Skeletal muscle satellite cell (primary cell): Measurements from ENCODE around the gene CLTB.
A peak's percentile ranks its signal among the peaks of the same experiment; 100 is the strongest.
"Not testable (repeated sequence)": the region's sequence is repeated elsewhere in the genome, so short reads cannot be mapped to it uniquely, and the experiment has no call there.

ENCODE experiments used
- H3K27me3 ChIP-seq: 2 replicates; pipeline ENCODE4 v1.7.0; 2013; ENCODE audit warnings: low read length; ENCODE audit not compliant: control insufficient read depth, insufficient read depth
- H3K36me3 ChIP-seq: 2 replicates; pipeline ENCODE4 v1.7.0; 2013; ENCODE audit warnings: mild to moderate bottlenecking, control low read depth, low read length; ENCODE audit not compliant: insufficient read depth
- H3K4me1 ChIP-seq: 2 replicates; pipeline ENCODE4 v1.7.0; 2013; ENCODE audit warnings: low read length; ENCODE audit not compliant: control insufficient read depth, insufficient read depth
- H3K4me2 ChIP-seq: 2 replicates; pipeline ENCODE4 v1.7.0; 2013; ENCODE audit warnings: mild to moderate bottlenecking, low read length
- H3K4me3 ChIP-seq: 2 replicates; pipeline ENCODE4 v1.7.0; 2013; ENCODE audit warnings: low read length
- H3K9ac ChIP-seq: 2 replicates; pipeline ENCODE4 v1.7.0; 2013; ENCODE audit warnings: mild to moderate bottlenecking, low read depth, low read length, moderate library complexity
- H3K9me3 ChIP-seq: replicated peaks from 2 replicates; pipeline ENCODE4 v1.7.0; 2013; ENCODE audit warnings: mild to moderate bottlenecking, control low read depth, low read length

CLTB gene

DNA sequence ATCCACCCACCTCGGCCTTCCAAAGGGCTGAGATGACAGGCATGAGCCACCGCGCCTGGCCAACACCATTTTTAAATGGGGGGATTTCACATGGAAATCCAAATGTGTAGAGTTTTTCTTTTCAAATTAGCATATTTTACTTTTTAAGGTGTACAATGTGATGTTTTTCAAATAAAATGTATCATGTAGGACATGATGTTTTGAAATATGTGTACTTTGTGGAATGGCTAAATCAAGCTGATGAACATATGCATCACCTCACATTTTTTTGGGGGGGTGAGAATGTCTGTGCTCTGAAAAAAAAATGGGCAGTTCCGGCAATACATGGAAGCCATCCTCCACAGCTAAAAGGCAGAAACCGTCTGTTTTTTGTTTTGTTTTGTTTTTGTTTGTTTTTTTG lies 28.4 kb upstream of the CLTB start:
- H3K4me1 ChIP-seq: peaks cover 9% of the 10 kb centered on the region
- no peak overlapping the region for H3K4me3 ChIP-seq
- H3K4me2 ChIP-seq: no peak overlapping the region
- peaks cover 2% of the 10 kb centered on the region for H3K27me3 ChIP-seq
- no peaks in the 10 kb centered on the region for H3K9me3 ChIP-seq
- no peak overlapping the region for H3K9ac ChIP-seq
- H3K36me3 ChIP-seq: peaks cover 3% of the 10 kb centered on the region

DNA sequence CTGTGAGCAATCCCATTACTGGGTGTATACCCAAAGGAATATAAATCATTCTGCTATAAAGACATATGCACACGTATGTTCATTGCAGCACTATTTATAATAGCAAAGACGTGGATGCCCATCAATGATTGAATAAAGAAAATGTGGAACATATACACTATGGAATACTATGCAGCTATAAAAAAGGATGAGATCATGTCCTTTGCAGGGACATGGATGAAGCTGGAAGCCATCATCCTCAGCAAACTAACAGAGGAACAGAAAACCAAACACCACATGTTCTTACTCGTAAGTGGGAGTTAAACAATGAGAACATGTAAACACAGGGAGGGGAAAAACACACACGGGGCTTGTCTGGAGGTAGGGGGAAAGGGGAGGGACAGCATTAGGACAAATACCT lies 26.6 kb upstream of the CLTB start:
- not testable (repeated sequence) for H3K9me3 ChIP-seq, H3K36me3 ChIP-seq, H3K27me3 ChIP-seq, H3K9ac ChIP-seq, H3K4me3 ChIP-seq, H3K4me2 ChIP-seq
- H3K4me1 ChIP-seq: peaks cover 14% of the 10 kb centered on the region

DNA sequence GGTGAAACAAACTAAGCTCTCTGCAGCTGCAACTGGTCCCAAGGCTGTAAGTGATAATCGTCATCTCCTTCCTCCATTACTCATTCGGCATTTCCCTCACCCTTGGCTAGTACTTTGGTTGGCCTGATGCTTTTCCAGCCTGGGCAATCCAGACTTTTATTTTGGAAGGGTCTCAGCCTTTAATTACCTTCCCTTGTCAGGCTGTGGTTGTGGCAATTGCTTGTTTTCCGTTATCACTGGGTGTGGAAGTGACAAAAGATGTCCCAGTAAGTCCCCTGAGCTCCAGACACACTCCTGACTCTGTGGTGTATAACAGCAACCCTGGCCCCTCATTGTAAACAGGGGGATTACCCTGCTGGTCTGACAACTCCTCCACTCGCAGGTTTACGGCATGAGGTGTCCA lies 25.6 kb upstream of the CLTB start:
- H3K4me1 ChIP-seq: peaks cover 16% of the 10 kb centered on the region
- no peak overlapping the region for H3K9ac ChIP-seq
- H3K36me3 ChIP-seq: no peaks in the 10 kb centered on the region
- H3K27me3 ChIP-seq: peaks cover 2% of the 10 kb centered on the region
- H3K4me3 ChIP-seq: no peak overlapping the region
- H3K9me3 ChIP-seq: no peaks in the 10 kb centered on the region
- no peak overlapping the region for H3K4me2 ChIP-seq

DNA sequence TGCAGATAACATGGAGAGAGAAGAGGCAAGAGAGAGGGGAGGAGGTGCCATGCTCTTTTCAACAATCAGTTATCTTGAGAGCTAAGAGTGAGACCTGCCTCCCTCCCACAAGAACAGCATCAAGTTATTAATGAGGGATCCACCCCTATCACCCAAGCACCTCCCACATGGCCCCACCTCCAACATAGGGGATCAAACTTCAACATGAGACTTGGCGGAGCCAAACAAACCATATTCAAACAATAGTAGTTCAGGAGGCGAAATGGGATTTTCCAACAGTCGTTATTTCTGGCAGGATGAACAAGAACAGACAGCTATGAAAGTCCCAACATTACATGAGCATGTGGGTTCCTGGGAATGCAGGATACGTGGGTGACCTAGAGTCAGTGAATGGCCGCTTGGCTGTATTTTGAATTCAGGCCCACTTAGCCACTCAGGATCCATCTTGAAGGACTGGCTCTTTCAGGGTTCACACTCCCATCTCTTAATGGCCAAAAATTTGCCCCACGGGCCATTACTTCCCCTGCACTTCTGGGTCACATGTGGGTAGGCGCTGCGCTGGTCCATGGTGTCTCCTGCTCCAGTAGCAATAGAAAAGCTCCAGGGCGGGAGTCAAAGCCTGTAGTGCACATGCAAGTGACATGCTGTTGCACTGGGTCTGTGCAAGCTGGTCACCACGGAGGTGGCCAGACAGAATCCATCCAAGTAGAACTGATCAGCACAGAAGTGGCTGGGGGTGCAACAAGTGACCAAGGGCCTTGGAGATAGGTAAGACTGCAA lies 24.8 kb upstream of the CLTB start:
- H3K4me2 ChIP-seq: no peak overlapping the region
- peaks cover 2% of the 10 kb centered on the region for H3K27me3 ChIP-seq
- no peak overlapping the region for H3K9ac ChIP-seq
- no peaks in the 10 kb centered on the region for H3K9me3 ChIP-seq
- no peaks in the 10 kb centered on the region for H3K36me3 ChIP-seq
- H3K4me1 ChIP-seq: peaks cover 19% of the 10 kb centered on the region
- H3K4me3 ChIP-seq: no peak overlapping the region

DNA sequence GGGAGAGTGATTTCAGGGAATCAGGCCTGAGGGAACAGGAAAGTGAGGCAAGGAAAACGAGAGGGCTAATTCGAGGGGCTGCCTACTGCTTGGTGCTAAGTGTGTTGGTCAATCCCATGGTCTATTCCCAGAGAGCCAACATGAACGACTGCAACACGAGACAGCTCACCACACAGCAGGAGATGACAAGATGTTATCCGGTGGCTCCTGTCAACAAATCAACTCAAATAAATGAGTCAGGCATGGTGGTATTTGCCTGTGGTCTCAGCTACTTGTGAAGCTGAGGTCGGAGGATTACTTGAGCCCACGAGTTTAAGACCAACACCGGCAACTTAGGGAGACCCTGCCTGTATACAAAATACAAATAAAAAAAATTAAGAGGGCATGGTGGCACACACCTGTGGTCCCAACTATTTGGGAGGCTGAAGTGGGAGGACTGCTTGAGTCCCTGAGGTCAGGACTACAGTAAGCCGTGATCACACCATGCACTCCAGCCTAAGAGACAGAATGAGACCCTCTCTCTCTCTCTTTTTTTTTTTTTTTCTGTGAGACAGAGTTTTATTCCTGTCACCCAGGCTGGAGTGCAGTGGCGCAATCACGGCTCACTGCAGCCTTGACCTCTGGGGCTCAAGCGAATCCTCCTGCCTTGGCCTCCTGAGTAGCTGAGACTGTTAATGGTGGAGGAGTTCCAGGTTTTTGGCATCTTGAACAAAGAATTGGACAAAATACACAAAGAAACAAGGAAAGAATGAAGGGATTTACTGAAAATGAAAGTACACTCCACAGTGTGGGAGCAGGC lies 22.8 kb upstream of the CLTB start:
- Histone ChIP-seq H3K9ac (no peak overlapping the region), H3K27me3 (peaks cover 2% of the 10 kb centered on the region), H3K4me3 (no peak overlapping the region), H3K9me3 (no peaks in the 10 kb centered on the region), H3K36me3 (no peaks in the 10 kb centered on the region), H3K4me2 (no peak overlapping the region), H3K4me1 (peaks cover 19% of the 10 kb centered on the region)

DNA sequence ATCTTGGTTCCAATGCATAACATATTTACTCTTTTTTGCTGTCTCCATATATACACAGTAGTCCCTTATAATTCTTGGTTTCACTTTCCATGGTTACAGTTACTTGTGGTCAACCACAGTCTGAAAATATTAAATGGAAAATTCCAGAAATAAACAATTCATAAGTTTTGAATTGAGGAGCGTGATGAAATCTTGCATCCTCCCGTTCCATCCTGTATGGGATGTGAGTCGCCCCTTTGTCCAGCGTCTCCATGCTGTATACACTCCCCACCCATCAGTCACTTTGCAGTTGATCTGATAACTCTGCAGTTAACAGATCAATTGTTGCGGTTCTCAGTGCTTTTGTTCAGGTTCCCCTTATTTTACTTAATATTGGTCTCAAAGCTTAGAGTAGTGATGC lies 20.3 kb upstream of the CLTB start:
- H3K4me3 ChIP-seq: no peak overlapping the region
- peaks cover 19% of the 10 kb centered on the region for H3K4me1 ChIP-seq
- no peaks in the 10 kb centered on the region for H3K36me3 ChIP-seq
- H3K9me3 ChIP-seq: no peaks in the 10 kb centered on the region
- H3K9ac ChIP-seq: no peak overlapping the region
- peaks cover 6% of the 10 kb centered on the region for H3K27me3 ChIP-seq
- peak overlapping the region; percentile 53 for H3K4me2 ChIP-seq

DNA sequence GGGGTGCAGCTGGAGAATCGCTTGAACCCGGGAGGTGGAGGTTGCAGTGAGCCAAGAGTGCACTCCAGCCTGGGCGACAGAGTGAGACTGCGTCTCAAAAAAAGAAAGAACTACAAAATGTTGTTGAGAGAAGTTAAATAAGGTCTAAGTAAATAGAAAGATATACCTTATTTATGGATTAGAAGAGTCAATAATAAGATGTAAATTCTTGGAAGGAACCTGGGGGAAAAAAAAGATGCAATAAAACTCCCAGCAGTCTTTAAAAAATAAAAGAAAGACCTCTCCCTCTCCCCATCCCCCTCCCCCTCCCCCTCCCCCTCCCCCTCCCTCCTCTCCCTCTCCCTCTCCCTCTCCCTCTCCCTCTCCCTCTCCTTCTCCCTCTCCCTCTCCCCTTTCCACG lies 16.4 kb upstream of the CLTB start:
- peaks cover 6% of the 10 kb centered on the region for H3K27me3 ChIP-seq
- no peak overlapping the region for H3K4me3 ChIP-seq
- no peaks in the 10 kb centered on the region for H3K36me3 ChIP-seq
- H3K9ac ChIP-seq: no peak overlapping the region
- H3K4me1 ChIP-seq: peaks cover 11% of the 10 kb centered on the region
- no peaks in the 10 kb centered on the region for H3K9me3 ChIP-seq
- H3K4me2 ChIP-seq: no peak overlapping the region

DNA sequence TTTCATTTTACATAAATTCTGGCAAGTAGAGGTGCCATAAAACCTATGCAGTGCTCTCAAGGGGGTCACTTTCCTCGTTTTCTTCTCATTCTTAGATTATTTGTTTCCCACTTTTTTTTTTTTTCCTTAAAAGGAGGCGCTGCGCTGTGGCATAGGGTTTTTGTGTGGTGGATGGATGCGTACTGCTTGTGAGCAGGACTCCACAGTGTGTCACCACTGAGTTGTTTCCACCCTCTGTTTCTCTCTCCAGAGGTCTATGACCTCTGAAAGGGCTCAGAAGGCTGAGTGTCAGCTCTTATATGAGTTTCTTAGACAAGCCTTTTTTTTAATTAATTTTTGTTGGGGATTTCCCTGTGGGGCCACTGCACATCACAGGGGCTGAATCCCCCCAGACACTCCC lies 13.6 kb upstream of the CLTB start:
- Histone ChIP-seq H3K36me3 (no peaks in the 10 kb centered on the region), H3K4me1 (no peaks in the 10 kb centered on the region), H3K9me3 (no peaks in the 10 kb centered on the region), H3K27me3 (peaks cover 6% of the 10 kb centered on the region), H3K4me3 (no peak overlapping the region), H3K4me2 (no peak overlapping the region), H3K9ac (no peak overlapping the region)

DNA sequence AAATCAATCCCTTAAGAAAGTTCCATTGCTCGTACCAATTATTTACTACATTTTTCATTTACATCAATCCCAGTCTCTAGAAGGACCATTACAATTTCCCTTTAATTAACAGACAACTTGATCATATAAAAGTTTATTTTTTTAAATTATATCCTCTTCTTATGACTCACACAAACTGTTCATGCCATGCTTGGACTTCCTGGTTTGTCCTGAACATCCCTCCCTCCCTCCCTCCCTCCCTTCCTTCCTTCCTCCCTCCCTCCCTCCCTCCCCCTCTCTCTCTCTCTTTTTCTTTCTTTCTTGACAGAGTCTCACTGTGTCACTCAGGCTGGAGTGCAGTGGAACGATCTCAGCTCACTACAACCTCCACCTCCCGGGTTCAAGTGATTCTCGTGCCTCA lies 11.6 kb upstream of the CLTB start:
- Histone ChIP-seq H3K4me2 (no peak overlapping the region), H3K9me3 (no peaks in the 10 kb centered on the region), H3K36me3 (no peaks in the 10 kb centered on the region), H3K4me1 (no peaks in the 10 kb centered on the region), H3K27me3 (peaks cover 6% of the 10 kb centered on the region), H3K4me3 (no peak overlapping the region), H3K9ac (no peak overlapping the region)

DNA sequence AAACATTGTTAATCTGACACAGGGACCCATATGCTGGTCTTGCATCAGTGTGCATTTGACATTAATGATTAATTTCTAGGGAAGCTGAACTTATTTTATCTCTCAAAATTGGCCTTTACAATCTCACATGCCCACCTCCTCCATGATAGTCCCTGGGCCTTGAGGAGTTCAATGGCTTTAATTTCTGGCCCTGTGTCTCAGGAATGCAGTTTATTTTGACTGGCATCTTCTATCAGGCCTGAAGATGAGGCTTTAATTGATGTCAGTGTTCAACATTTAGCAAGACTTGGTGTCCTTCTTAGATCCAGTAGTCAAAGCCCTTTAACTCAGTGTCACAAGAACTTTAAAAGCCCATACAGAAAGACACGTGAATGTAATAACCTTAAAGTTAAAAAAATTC lies 10.5 kb upstream of the CLTB start:
- no peaks in the 10 kb centered on the region for H3K36me3 ChIP-seq
- no peaks in the 10 kb centered on the region for H3K4me1 ChIP-seq
- H3K4me2 ChIP-seq: no peak overlapping the region
- H3K9me3 ChIP-seq: no peaks in the 10 kb centered on the region
- H3K4me3 ChIP-seq: no peak overlapping the region
- peaks cover 6% of the 10 kb centered on the region for H3K27me3 ChIP-seq
- H3K9ac ChIP-seq: no peak overlapping the region

DNA sequence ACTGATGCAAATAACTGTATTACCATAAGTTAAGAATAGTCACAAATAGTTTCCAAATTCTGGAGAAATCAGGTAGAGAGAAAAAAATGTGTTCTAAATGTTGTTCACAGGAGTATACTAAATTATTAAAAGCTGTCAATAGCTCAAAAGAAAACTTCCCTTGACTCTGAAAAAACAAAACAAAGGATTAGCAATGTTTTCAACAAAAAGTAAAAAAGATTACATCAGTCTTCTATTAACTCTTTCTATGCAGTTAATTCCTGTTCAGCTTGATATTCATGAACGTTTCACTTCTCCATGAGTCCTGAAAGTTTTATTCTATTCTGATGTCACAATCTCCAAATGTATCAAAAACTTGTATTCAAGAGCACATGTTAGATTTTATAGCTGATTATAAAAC lies 9.5 kb upstream of the CLTB start:
- Histone ChIP-seq H3K9me3 (no peaks in the 10 kb centered on the region), H3K4me3 (no peak overlapping the region), H3K9ac (no peak overlapping the region), H3K36me3 (no peaks in the 10 kb centered on the region), H3K27me3 (peaks cover 6% of the 10 kb centered on the region), H3K4me2 (no peak overlapping the region), H3K4me1 (no peaks in the 10 kb centered on the region)

DNA sequence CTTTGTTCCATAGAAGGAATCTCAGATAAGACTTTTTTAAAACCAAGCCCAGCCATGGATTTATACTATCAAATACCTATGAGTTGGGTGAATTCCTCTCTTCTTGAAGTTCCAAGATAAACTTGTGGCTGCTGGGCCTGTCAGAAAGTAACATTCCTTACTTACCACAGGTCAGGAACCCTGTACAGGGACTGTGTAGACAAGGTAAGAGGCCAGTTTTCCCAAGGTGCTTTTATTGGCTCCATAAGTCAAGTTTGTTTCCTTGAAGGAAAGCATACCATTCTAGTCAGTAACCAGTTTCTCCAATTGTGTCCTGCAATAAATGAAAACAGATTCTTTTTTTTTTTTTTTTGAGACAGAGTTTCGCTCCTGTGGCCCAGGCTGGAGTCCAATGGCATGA lies 8.8 kb upstream of the CLTB start:
- no peaks in the 10 kb centered on the region for H3K36me3 ChIP-seq
- no peak overlapping the region for H3K9ac ChIP-seq
- H3K4me3 ChIP-seq: no peak overlapping the region
- H3K4me2 ChIP-seq: no peak overlapping the region
- H3K27me3 ChIP-seq: peaks cover 11% of the 10 kb centered on the region
- H3K9me3 ChIP-seq: no peaks in the 10 kb centered on the region
- no peaks in the 10 kb centered on the region for H3K4me1 ChIP-seq
